Stimulated activated effector memory CD8-positive, alpha-beta T cell treated with anti-CD3 and anti-CD28 coated beads, Interleukin-12 subunit alpha, Interleukin-12 subunit beta, amount 100 ng/mL, for 72 hours (primary cell): Measurements from ENCODE around the gene APIP.
"Not testable (repeated sequence)": the region's sequence is repeated elsewhere in the genome, so short reads cannot be mapped to it uniquely, and the experiment has no call there.

Experiments used
- ATAC-seq: fragments of 150-1000 bp; cut with Tn5 transposase; 2 replicates; pipeline ENCODE4 v1.10.0; 2021
- DNase-seq, 2 donors: peaks; one replicate each; pipeline ENCODE4 v3.0.0; 2021 to 2022; ENCODE audit warnings: low spot score in 2 of 2
- H3K27ac Mint-ChIP-seq: one replicate; pipeline ENCODE4 v1.8.0; 2022; ENCODE audit warnings: mild to moderate bottlenecking, mixed read lengths
- H3K36me3 Mint-ChIP-seq: one replicate; pipeline ENCODE4 v1.8.0; 2022; ENCODE audit warnings: mild to moderate bottlenecking, mixed read lengths
- H3K4me1 Mint-ChIP-seq: one replicate; pipeline ENCODE4 v1.8.0; 2022; ENCODE audit warnings: mixed read lengths
- H3K4me3 Mint-ChIP-seq: one replicate; pipeline ENCODE4 v1.8.0; 2022; ENCODE audit warnings: mild to moderate bottlenecking, mixed read lengths
- H3K9me3 Mint-ChIP-seq: one replicate; pipeline ENCODE4 v1.8.0; 2022; ENCODE audit warnings: mixed read lengths

The APIP gene

GRCh38 chr11:34909415-34909814, 6.8 kb downstream of the APIP start:
- Mint-ChIP-seq H3K4me1 (peaks cover 15% of the 10 kb centered on the region), H3K27ac (no peak overlapping the region), H3K9me3 (no peaks in the 10 kb centered on the region), H3K36me3 (no peaks in the 10 kb centered on the region), H3K4me3 (no peak overlapping the region)
- DNase-seq (no peak), ATAC-seq (no peak)

DNA sequence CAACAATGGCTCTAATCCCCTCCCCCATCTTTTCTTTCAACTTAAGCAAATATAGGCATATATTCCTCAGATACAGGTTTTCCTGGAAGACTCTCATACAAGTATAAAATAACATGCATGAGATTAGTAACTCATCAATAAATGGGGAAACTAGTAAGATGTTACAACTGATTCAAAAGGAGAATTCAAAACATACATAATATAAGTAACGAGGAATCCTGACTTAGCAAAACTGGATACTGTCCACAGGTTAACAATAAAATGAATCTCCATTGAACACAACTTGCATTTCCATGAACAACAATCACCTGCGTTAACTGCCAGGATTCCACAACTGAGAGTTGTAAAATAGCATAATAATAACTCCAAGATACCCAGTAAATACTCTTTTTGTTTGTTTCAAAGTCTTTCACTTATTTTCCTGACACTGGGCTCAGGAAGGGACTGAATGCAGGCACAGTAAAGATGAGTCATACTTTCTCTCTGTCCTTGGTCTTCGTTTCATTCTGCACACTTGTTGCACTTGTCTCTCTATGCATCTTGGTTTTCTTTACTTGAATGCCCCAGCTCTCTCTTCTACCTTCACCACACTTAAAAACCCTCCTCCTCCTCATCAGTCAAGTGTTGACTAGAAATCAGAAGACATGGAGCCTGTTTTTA, 8.1 kb downstream of the APIP start:
- Mint-ChIP-seq H3K4me3 (no peak overlapping the region), H3K36me3 (no peaks in the 10 kb centered on the region), H3K27ac (no peak overlapping the region), H3K9me3 (no peaks in the 10 kb centered on the region), H3K4me1 (peaks cover 16% of the 10 kb centered on the region)
- DNase-seq = no peak
- no peak for ATAC-seq

DNA sequence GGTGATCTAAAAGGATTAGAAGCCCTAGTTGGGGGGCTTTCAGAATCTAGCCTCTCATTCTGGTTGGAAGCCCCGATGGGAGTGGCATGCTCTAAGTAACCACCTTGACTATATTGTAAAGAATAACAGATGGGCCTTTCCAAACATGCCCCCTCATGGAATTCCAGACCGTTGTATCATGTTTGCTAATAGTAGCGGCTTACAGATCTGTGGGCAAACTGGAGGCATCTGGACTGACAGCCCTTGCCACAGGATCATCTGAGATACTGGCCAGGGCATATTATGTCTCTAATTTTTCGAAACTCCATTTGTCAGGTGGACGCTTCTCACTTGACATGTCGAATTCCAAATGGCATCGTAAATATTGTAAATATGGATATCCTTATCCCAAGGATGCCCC, 10.5 kb downstream of the APIP start:
- no peak overlapping the region for H3K27ac Mint-ChIP-seq
- no peak overlapping the region for H3K4me3 Mint-ChIP-seq
- ATAC-seq = no peak
- no peak for DNase-seq
- H3K36me3 Mint-ChIP-seq = no peaks in the 10 kb centered on the region
- peaks cover 11% of the 10 kb centered on the region for H3K4me1 Mint-ChIP-seq
- no peaks in the 10 kb centered on the region for H3K9me3 Mint-ChIP-seq

GRCh38 chr11:34904421-34904955, 11.7 kb downstream of the APIP start:
- Mint-ChIP-seq H3K36me3 (no peaks in the 10 kb centered on the region), H3K4me1 (peaks cover 11% of the 10 kb centered on the region)

GRCh38 chr11:34899633-34900016, 16.6 kb downstream of the APIP start:
- Mint-ChIP-seq H3K27ac (no peak overlapping the region), H3K4me1 (peaks cover 4% of the 10 kb centered on the region), H3K9me3 (peaks cover 16% of the 10 kb centered on the region), H3K36me3 (no peaks in the 10 kb centered on the region), H3K4me3 (no peak overlapping the region)
- DNase-seq (no peak), ATAC-seq (no peak)

More at GRCh38 chr11:34904421-34904955, 11.7 kb downstream of the APIP start:
- DNase-seq = no peak
- ATAC-seq = no peak
- no peak overlapping the region for H3K27ac Mint-ChIP-seq
- peaks cover 6% of the 10 kb centered on the region for H3K9me3 Mint-ChIP-seq
- no peak overlapping the region for H3K4me3 Mint-ChIP-seq

- Mint-ChIP-seq H3K27ac (no peak overlapping the region), H3K36me3 (no peaks in the 10 kb centered on the region), H3K9me3 (peaks cover 16% of the 10 kb centered on the region)
Measured at GRCh38 chr11:34898474-34898873, 17.7 kb downstream of the APIP start.

DNA sequence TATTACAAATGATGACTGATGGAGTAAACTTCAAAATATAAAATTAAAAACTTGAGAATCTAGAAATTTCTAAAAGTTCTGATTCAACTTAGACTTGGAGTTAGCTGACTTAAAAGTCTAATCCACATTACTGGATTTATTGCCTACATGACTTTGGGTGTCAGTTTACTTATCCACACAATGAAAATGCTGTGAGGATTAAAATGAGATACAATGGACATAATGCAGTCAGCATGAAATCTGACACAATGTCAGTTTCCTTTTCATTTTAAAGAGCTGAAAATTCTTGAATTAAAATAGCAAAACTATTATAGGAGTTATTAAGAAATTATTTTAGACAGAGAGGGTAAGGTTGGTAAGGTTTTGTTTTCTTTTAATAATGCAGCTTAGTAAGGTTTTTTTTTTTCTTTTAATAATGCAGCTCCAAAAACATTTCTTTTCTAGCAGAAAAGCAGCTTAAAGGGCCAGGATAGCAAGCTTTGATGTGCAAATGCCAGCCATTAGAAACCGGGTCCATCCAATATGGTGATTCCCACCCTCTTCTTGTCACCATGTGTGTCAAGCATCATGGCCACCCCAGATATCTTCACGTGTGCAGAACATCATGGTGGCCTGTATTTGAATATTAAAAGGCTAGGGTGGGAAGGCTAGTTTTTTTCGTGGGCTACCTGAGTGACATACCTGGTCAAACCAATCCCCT, 18.9 kb downstream of the APIP start:
- ATAC-seq = no peak
- peaks cover 16% of the 10 kb centered on the region for H3K9me3 Mint-ChIP-seq
- no peaks in the 10 kb centered on the region for H3K4me1 Mint-ChIP-seq
- H3K36me3 Mint-ChIP-seq = no peaks in the 10 kb centered on the region
- DNase-seq = no peak
- H3K4me3 Mint-ChIP-seq = no peak overlapping the region
- H3K27ac Mint-ChIP-seq = no peak overlapping the region

More at GRCh38 chr11:34898474-34898873, 17.7 kb downstream of the APIP start:
- Mint-ChIP-seq H3K4me3 (no peak overlapping the region), H3K4me1 (no peaks in the 10 kb centered on the region)
- DNase-seq (no peak), ATAC-seq (no peak)

- not testable (repeated sequence) for ATAC-seq, DNase-seq, H3K27ac Mint-ChIP-seq, H3K4me3 Mint-ChIP-seq, H3K4me1 Mint-ChIP-seq, H3K36me3 Mint-ChIP-seq
- peaks cover 16% of the 10 kb centered on the region for H3K9me3 Mint-ChIP-seq
Measured at GRCh38 chr11:34896191-34896590, 20.0 kb downstream of the APIP start.

DNA sequence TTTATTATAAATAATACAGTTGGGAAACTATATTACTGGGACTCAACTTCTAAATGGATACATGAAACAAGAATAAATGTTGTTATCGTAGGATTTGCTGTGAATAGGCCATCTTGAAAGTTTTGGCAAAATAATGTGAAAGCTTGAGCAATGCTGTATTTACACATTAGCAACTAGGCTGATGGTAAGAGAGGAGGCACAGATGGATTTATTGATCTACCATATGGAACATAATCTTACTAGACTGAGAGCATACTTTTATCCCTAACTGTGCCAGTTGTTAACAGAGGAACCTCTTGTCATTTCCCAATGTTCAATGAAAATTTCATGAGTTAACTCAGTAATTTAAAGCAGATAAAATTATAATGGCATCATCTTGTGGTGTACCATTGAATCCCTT, 22.8 kb downstream of the APIP start:
- no peak for ATAC-seq
- Mint-ChIP-seq H3K9me3 (peaks cover 6% of the 10 kb centered on the region), H3K4me1 (no peaks in the 10 kb centered on the region), H3K36me3 (peaks cover 3% of the 10 kb centered on the region), H3K4me3 (no peak overlapping the region), H3K27ac (no peak overlapping the region)
- no peak for DNase-seq

DNA sequence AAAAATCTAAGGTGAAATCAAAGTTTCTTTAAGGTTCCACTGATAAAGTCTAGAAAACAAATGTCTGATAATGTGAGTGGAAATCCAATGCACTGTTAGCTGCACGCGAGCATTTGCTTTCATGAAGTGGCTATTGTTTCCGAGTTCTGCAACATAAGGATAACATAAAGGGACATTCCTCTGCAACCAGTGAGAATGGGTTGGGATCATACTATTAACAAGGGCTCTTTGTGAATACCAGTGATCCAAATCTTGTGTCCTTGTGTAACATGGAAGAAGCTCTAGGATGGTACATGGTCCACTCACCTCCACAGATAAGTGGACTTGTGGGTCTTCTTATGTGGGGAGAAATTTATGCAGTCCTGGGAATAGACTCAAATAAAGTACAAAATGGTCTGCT, 24.6 kb downstream of the APIP start:
- no peaks in the 10 kb centered on the region for H3K4me1 Mint-ChIP-seq
- H3K4me3 Mint-ChIP-seq = no peak overlapping the region
- no peak overlapping the region for H3K27ac Mint-ChIP-seq
- H3K36me3 Mint-ChIP-seq = peaks cover 10% of the 10 kb centered on the region
- no peak for DNase-seq
- ATAC-seq = no peak
- no peaks in the 10 kb centered on the region for H3K9me3 Mint-ChIP-seq

GRCh38 chr11:34890812-34891211, 25.4 kb downstream of the APIP start:
- H3K4me3 Mint-ChIP-seq = no peak overlapping the region
- H3K27ac Mint-ChIP-seq = no peak overlapping the region
- no peak for DNase-seq
- no peak for ATAC-seq
- H3K4me1 Mint-ChIP-seq = no peaks in the 10 kb centered on the region
- H3K36me3 Mint-ChIP-seq = peaks cover 10% of the 10 kb centered on the region
- H3K9me3 Mint-ChIP-seq = no peaks in the 10 kb centered on the region

DNA sequence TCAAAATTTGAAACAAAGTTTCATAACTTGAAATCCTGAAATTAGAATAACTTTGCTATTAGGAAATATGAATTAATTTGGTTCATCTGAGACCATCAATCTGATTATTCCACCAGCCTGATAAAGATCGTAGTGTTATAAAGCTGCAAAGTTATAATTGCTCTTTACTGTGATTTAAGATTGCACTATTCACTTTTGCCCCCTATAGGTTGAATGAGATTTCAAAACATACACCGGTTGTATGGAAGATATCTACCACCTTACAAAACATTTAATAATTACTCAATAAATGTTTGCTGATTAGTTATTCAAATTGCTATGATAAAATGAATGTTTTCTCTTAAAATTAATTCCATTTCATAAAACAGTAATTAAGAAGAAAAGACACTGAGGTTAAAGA, 26.1 kb downstream of the APIP start:
- Mint-ChIP-seq H3K27ac (no peak overlapping the region), H3K36me3 (peaks cover 10% of the 10 kb centered on the region), H3K9me3 (no peaks in the 10 kb centered on the region), H3K4me3 (no peak overlapping the region), H3K4me1 (no peaks in the 10 kb centered on the region)
- DNase-seq (no peak), ATAC-seq (no peak)

DNA sequence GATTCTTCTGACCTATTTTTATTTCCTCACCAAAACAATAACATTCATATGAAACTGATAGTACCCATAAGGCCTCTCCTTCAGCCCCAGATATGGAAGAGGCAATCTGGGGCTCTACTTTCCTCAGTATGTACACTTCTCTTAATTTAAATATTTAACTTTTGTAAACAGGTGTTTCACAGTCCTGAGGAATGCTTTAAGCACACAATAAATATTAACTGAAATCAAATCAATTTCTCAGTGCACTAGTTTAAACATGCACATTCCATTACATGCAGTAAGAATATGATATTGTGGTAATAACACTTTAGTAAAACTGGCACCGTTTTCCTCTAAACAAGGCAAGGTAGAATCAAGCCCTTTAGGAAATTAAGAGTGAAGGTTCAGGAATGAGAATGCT, 28.9 kb downstream of the APIP start:
- Mint-ChIP-seq H3K4me3 (no peak overlapping the region), H3K36me3 (peaks cover 10% of the 10 kb centered on the region), H3K4me1 (no peaks in the 10 kb centered on the region), H3K9me3 (no peaks in the 10 kb centered on the region), H3K27ac (no peak overlapping the region)
- ATAC-seq = no peak
- DNase-seq = no peak

- DNase-seq (no peak), ATAC-seq (no peak)
- Mint-ChIP-seq H3K36me3 (peaks cover 13% of the 10 kb centered on the region), H3K4me3 (no peak overlapping the region), H3K4me1 (no peaks in the 10 kb centered on the region), H3K27ac (no peak overlapping the region), H3K9me3 (no peaks in the 10 kb centered on the region)
Measured at GRCh38 chr11:34886609-34887008, 29.6 kb downstream of the APIP start.

DNA sequence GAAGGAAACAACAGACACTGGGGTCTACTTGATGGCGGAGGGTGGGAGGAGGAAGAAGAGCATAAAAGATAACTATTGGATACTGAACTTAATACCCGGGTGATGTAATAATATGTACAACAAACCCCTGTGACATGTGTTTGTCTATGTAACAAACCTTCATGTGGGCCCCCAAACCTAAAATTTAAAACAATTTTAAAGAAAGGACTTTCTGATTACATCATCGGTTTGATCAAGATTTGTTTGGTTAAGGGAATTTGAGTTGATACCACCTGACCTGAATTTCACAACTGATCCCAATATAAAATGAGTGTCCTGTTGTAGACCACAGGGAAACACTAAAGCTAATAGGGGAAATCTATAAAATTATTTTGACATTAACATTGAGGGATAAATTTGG, 34.3 kb downstream of the APIP start:
- H3K4me1 Mint-ChIP-seq = no peaks in the 10 kb centered on the region
- ATAC-seq = no peak
- H3K9me3 Mint-ChIP-seq = no peaks in the 10 kb centered on the region
- no peak overlapping the region for H3K4me3 Mint-ChIP-seq
- H3K27ac Mint-ChIP-seq = no peak overlapping the region
- peaks cover 6% of the 10 kb centered on the region for H3K36me3 Mint-ChIP-seq
- DNase-seq = no peak

- no peaks in the 10 kb centered on the region for H3K4me1 Mint-ChIP-seq
- no peak for DNase-seq
- no peaks in the 10 kb centered on the region for H3K9me3 Mint-ChIP-seq
- H3K27ac Mint-ChIP-seq = no peak overlapping the region
- H3K36me3 Mint-ChIP-seq = peaks cover 6% of the 10 kb centered on the region
- no peak overlapping the region for H3K4me3 Mint-ChIP-seq
- ATAC-seq = no peak
Measured at GRCh38 chr11:34877375-34877975, 38.7 kb downstream of the APIP start.
